ENCODE measurements around the gene ZSCAN31.
"Not testable (repeated sequence)": the region's sequence is repeated elsewhere in the genome, so short reads cannot be mapped to it uniquely, and the experiment has no call there.

The ZSCAN31 gene

GRCh38 chr6:28315628-28316027, 20.3 kb downstream of the ZSCAN31 start:
- TF ChIP-seq GATA1 (IDR thresholded peaks at IDR 0.05; ENCODE audit: low read depth, low read length) (no peak), POLR2A (IDR thresholded peaks at IDR 0.05; ENCODE audit: low read length) (no peak)
- DNase-seq = peak; percentile 62

GRCh38 chr6:28312939-28313338, 23.0 kb downstream of the ZSCAN31 start:
- no peak for DNase-seq
- no peak for TF ChIP-seq POLR2A (IDR thresholded peaks at IDR 0.05; ENCODE audit: low read length)
- no peak for TF ChIP-seq GATA1 (IDR thresholded peaks at IDR 0.05; ENCODE audit: low read depth, low read length)

- TF ChIP-seq GATA1 (IDR thresholded peaks at IDR 0.05; ENCODE audit: low read depth, low read length) (no peak), POLR2A (IDR thresholded peaks at IDR 0.05; ENCODE audit: low read length) (no peak)
- peak in 1 of 2 experiments; percentile 5 for DNase-seq
Measured at GRCh38 chr6:28311139-28311823, 24.7 kb downstream of the ZSCAN31 start.

DNA sequence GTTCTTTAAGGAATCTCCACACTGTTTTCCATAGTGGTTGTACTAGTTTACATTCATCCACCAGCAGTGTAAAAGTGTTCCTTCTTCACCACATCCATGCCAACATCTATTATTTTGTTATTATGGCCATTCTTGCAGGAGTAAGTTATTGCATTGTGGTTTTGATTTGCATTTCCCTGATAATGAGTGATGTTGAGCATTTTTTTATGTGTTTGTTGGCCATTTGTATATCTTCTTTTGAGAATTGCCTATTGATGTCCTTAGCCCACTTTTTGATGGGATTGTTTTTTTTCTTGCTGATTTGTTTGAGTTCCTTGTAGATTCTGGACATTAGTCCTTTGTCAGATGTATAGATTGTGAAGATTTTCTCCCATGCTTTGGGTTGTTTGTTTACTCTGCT, 29.6 kb downstream of the ZSCAN31 start:
- DNase-seq = not testable (repeated sequence)

DNA sequence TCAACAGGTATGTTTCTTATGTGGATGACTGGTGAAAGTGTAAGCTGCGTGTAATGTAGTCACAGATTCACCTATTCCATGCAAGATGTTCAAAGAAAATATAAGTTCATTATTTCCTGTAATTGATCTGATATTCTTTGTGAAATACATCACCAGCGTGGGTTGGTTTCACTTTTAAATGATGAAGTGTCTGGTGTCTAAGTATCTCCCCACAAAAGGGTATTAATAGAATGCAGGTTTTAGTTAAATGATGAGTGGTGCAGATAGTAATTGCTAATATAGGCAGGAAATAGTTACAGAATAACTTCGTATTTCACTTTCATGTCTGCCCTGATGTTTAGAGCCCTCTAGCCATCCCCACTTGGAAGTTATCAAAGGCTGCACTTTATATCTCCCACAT, 32.4 kb downstream of the ZSCAN31 start:
- DNase-seq = no peak
- TF ChIP-seq POLR2A (IDR thresholded peaks at IDR 0.05; ENCODE audit: low read length) = no peak
- no peak for TF ChIP-seq GATA1 (IDR thresholded peaks at IDR 0.05; ENCODE audit: low read depth, low read length)

- no peak for DNase-seq
- TF ChIP-seq POLR2A (IDR thresholded peaks at IDR 0.05; ENCODE audit: low read length) = no peak
Measured at GRCh38 chr6:28296520-28297060, 39.4 kb downstream of the ZSCAN31 start.

GRCh38 chr6:28295326-28295725, 40.6 kb downstream of the ZSCAN31 start:
- TF ChIP-seq POLR2A (IDR thresholded peaks at IDR 0.05; ENCODE audit: low read length) (no peak), GATA1 (IDR thresholded peaks at IDR 0.05; ENCODE audit: low read depth, low read length) (no peak)
- DNase-seq = no peak

DNA sequence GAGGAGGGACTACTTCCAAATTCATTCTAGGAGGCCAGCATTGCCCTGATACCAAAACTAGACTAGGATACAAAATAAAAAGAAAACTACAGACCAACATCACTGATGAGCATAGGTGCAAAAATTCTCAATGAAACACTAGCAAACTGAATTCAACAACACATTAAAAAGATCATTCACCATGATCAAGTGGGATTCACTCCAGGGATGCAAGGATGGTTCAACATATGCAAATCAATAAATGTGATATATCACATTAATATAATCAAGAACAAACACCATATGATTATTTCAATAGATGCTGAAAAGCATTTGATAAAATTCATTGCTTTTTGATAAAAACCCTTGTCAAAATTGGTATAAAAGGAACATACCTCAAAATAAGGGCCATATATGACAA, 44.4 kb downstream of the ZSCAN31 start:
- TF ChIP-seq POLR2A (IDR thresholded peaks at IDR 0.05; ENCODE audit: low read length) = no peak
- TF ChIP-seq GATA1 (IDR thresholded peaks at IDR 0.05; ENCODE audit: low read depth, low read length) = no peak
- no peak for DNase-seq

GRCh38 chr6:28282926-28283325, 53.0 kb downstream of the ZSCAN31 start:
- DNase-seq = peak; percentile 57 to 66
- TF ChIP-seq GATA1 (IDR thresholded peaks at IDR 0.05; ENCODE audit: low read depth, low read length) = no peak

DNA sequence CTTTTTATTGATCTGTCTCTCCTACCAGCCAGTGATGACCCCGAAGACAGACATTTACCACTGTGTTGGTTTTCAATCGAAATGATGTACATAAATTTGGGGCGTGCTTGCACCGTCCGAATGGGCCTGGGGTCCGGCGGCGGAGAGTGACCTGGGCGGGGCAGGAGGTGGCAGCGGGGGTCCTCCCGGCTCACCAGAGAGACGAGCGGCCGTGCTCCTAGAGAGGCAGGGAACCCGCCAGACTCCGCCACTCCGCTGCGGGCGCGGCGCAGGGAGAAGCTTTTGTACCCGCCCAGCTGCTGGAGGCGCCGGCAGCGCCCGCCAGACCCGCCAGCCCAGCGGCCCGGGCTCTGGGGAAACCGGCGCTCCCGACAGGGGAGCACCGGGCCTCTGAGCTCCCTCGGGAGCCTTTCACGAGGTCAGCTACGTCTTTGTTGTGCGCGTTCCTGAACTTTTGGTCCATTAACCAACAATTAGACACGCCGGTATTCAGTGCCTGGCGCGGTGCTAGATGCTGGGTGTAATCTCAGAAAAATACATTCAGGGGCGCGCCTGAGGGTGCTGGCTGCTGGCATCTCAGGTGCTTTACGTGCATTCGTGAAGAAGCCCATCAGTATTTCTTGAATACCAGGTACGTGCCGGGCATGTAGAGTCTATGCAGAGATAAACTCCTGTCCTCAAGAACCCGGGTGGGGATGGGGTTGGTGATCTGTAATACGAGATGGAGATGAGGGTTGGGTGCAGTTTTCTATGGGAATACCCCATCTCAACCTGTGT, 54.5 kb downstream of the ZSCAN31 start, which contains the start of gene PGBD1:
PGBD1 (plus strand) TSS at position 285 of the 777 bp plus-strand sequence. CDS start 2,242 bp downstream, outside the sequence.
- DNase-seq = peak; percentile 79 to 85
- TF ChIP-seq POLR2A (IDR thresholded peaks at IDR 0.05; ENCODE audit: low read length) (peak; percentile 42), GATA1 (IDR thresholded peaks at IDR 0.05; ENCODE audit: low read depth, low read length) (no peak)

DNA sequence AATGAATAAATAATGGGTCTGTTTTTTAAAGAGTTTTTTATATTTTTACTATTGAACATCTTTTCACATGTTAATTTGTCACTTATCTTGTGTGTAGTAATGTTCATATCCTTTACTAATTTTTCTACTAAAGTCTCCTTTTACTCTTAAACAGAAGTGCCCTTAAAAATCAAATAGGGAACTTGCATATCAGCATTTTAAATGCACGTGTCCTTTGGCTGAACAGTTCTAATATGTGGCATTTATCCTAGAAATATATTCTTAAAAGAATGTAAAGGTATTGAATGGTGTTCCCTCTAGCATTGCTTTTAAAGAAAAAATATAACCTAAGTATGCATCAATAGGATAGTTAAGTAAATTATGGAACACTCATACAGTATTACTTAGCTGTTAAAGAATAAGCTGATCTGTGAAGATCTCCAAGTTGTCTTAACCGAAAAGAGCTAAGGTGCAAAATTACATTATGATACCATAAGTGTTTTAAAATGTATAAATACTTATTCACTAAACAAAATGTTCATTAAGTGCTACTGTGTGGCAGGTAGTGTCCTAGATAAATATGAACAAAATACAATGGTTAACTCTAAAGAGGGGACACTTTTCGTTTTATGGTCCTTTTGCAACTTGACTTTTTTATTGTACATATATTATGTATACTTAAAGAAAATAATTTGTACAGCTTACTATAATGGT, 55.2 kb downstream of the ZSCAN31 start:
- DNase-seq = no peak

DNA sequence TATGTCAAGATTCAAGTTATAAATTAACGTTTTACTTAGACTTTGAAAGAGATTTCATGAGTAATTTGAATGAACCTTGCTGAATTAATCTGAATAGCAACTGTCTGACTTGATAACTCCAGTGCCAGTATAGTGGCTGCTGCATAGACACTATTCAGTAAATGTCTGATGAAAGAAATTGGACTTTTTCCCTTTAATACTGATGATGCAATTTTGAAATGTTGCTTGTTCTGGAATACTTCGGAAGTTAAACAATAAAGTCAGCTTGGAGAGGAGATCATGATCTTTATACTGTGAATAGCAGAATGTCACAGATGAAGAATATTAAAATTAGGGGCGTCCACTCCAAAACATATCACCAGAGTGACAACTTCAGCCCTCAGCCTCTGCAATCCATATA, 58.2 kb downstream of the ZSCAN31 start:
- peak; percentile 15 for TF ChIP-seq POLR2A (IDR thresholded peaks at IDR 0.05; ENCODE audit: low read length)
- no peak for TF ChIP-seq GATA1 (IDR thresholded peaks at IDR 0.05; ENCODE audit: low read depth, low read length)
- DNase-seq = no peak

More for the DNA sequence above, 55.2 kb downstream of the ZSCAN31 start:
- TF ChIP-seq GATA1 (IDR thresholded peaks at IDR 0.05; ENCODE audit: low read depth, low read length) (no peak), POLR2A (IDR thresholded peaks at IDR 0.05; ENCODE audit: low read length) (no peak)

- TF ChIP-seq POLR2A (IDR thresholded peaks at IDR 0.05; ENCODE audit: low read length) (no peak), GATA1 (IDR thresholded peaks at IDR 0.05; ENCODE audit: low read depth, low read length) (no peak)
Measured at GRCh38 chr6:28274888-28275287, 61.1 kb downstream of the ZSCAN31 start.

More at GRCh38 chr6:28274888-28275287, 61.1 kb downstream of the ZSCAN31 start:
- DNase-seq = peak in 1 of 2 experiments; percentile 7
